MM.1S (cell line): ENCODE results near the gene CSGALNACT2.

Experiments used
- EZH2 ChIP-seq: fragments of 300-600 bp; sonication (generic); optimal IDR thresholded peaks from 2 replicates; pipeline ENCODE3; 2017; ENCODE audit warnings: low read depth, mild to moderate bottlenecking, antibody characterized with exemption, low read length, mixed read lengths
- EZH2phosphoT487 ChIP-seq: fragments of 300-600 bp; sonication (generic); IDR thresholded peaks from 2 replicates; pipeline ENCODE4 v1.6.1; 2018; ENCODE audit warnings: antibody characterized with exemption, low read length
- TF ChIP-seq, protein P1 (sequence below): fragments of 300-600 bp; sonication (generic); IDR thresholded peaks from 2 replicates; pipeline ENCODE4 v1.5.1; 2016; ENCODE audit warnings: antibody characterized with exemption, low read length, mixed read lengths

DNA sequence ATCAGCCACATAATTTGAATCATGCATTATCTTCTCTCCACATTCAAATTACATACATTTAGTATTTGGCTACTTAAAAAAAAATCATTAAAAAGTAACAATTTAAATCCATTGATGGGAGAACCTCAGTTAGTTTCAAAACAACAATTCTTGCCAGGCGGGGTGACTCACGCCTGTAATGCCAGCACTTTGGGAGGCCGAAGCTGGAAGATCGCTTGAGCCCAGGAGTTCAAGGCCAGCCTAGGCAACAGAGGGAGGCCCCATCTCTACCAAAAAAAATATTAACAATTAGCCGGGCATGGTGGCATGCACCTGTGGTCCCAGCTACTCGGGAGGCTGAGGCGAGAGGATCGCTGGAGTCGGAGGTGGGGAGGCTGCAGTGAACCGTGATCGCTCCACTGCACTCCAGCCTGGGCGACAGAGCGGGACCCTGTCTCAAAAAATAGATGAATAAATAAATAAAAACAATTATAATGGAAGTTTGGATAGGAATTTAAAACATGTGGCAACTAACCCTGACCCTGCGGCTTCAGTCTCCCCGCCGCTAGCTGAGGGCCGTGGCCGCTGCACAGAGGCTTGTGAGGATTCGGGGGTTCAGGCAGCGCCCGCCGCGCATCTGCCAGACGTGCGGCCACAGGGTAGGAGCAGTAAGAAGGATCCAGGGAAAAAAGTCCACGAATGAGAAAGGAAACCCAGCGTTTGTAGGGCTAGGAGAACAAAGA, 1.1 kb upstream of the CSGALNACT2 start:
- TF ChIP-seq, protein P1, sequence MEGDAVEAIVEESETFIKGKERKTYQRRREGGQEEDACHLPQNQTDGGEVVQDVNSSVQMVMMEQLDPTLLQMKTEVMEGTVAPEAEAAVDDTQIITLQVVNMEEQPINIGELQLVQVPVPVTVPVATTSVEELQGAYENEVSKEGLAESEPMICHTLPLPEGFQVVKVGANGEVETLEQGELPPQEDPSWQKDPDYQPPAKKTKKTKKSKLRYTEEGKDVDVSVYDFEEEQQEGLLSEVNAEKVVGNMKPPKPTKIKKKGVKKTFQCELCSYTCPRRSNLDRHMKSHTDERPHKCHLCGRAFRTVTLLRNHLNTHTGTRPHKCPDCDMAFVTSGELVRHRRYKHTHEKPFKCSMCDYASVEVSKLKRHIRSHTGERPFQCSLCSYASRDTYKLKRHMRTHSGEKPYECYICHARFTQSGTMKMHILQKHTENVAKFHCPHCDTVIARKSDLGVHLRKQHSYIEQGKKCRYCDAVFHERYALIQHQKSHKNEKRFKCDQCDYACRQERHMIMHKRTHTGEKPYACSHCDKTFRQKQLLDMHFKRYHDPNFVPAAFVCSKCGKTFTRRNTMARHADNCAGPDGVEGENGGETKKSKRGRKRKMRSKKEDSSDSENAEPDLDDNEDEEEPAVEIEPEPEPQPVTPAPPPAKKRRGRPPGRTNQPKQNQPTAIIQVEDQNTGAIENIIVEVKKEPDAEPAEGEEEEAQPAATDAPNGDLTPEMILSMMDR, result no peak
- TF ChIP-seq EZH2 (no peak), EZH2phosphoT487 (no peak)
